SW480 (cell line): ENCODE measurements around the gene GPS2.

Source experiments
- DNase-seq: peaks from one replicate; pipeline ENCODE4 v3.0.0-alpha.2; 2016; ENCODE audit warnings: low spot score

The GPS2 gene

GRCh38 chr17:7317161-7317803 lies 2.1 kb upstream of the GPS2 start:
- DNase-seq: no peak

- no peak for DNase-seq
Measured at GRCh38 chr17:7315570-7316235, 543 bp upstream of the GPS2 start.

- DNase-seq: no peak
Measured at GRCh38 chr17:7313890-7314718, 1.1 kb downstream of the GPS2 start.

- DNase-seq: no peak
Measured at GRCh38 chr17:7313088-7313889, 1.9 kb downstream of the GPS2 start.

- no peak for DNase-seq
Measured at GRCh38 chr17:7312432-7313087, 2.6 kb downstream of the GPS2 start.

- DNase-seq: no peak
Measured at GRCh38 chr17:7311110-7311705, 4.0 kb downstream of the GPS2 start.

GRCh38 chr17:7309628-7310027 lies 5.5 kb downstream of the GPS2 start:
- no peak for DNase-seq

- peak; percentile 81 for DNase-seq
Measured at GRCh38 chr17:7308625-7309433, 6.3 kb downstream of the GPS2 start.

GRCh38 chr17:7307686-7308624 lies 7.2 kb downstream of the GPS2 start:
- peak; percentile 16 for DNase-seq

GRCh38 chr17:7306911-7307685 lies 8.1 kb downstream of the GPS2 start, which contains the start of gene EIF5A:
Gene EIF5A (plus strand): TSS chr17:7307628. CDS start chr17:7309636, 2,008 bp downstream.
- peak; percentile 99 for DNase-seq

GRCh38 chr17:7304179-7304578 lies 11.0 kb downstream of the GPS2 start:
- no peak for DNase-seq

- peak; percentile 87 for DNase-seq
Measured at GRCh38 chr17:7296189-7296861, 18.8 kb downstream of the GPS2 start.

GRCh38 chr17:7295230-7296180 lies 19.7 kb downstream of the GPS2 start:
- DNase-seq: peak; percentile 77

- DNase-seq: peak; percentile 96
Measured at GRCh38 chr17:7294614-7295153, 20.5 kb downstream of the GPS2 start, which contains the start of gene YBX2. Gene YBX2 (minus strand): TSS chr17:7294639. CDS start chr17:7294500, 139 bp downstream.

GRCh38 chr17:7293816-7294613 lies 21.1 kb downstream of the GPS2 start:
- DNase-seq: peak; percentile 88
